ENCODE data around the gene WDR18.
A peak's percentile ranks its signal among the peaks of the same experiment; 100 is the strongest.
"Not testable (repeated sequence)": the region's sequence is repeated elsewhere in the genome, so short reads cannot be mapped to it uniquely, and the experiment has no call there.

The WDR18 gene

GRCh38 chr19:1018932-1019615 lies 34.9 kb downstream of the WDR18 start:
- no peak for DNase-seq (ENCODE audit: extremely low read depth in 1 of 2, low read depth in 1 of 2)

DNA sequence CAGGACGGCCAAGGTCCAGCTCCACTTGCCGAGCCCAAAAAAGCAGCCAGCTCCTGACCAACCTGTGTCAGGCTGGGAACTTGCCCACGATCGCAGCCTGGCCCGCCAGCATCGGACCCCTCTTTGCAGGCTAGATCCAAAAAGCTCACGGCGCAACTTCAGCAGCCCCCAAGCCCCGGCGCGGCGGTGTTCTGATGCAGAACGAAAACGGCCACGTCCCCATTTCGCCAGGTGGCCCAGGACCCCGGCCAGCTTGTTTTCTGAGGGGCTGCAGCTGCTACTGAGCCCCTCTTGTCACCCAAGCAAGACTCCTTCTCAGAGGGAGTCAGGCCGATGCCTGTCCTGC lies 35.4 kb downstream of the WDR18 start:
- DNase-seq (ENCODE audit: extremely low read depth in 1 of 2, low read depth in 1 of 2): no peak

- no peak for DNase-seq (ENCODE audit: extremely low read depth in 1 of 2, low read depth in 1 of 2)
Measured at GRCh38 chr19:1019980-1020867, 36.1 kb downstream of the WDR18 start.

GRCh38 chr19:1020868-1021425 lies 36.8 kb downstream of the WDR18 start, which contains the start of gene TMEM259:
TMEM259 (minus strand) TSS chr19:1021123; CDS start chr19:1020996, 127 bp downstream.
- peak; percentile 94 to 95 for DNase-seq (ENCODE audit: extremely low read depth in 1 of 2, low read depth in 1 of 2)

- not testable (repeated sequence) for DNase-seq (ENCODE audit: extremely low read depth in 1 of 2, low read depth in 1 of 2)
Measured at GRCh38 chr19:1023883-1024188, 39.7 kb downstream of the WDR18 start.

DNA sequence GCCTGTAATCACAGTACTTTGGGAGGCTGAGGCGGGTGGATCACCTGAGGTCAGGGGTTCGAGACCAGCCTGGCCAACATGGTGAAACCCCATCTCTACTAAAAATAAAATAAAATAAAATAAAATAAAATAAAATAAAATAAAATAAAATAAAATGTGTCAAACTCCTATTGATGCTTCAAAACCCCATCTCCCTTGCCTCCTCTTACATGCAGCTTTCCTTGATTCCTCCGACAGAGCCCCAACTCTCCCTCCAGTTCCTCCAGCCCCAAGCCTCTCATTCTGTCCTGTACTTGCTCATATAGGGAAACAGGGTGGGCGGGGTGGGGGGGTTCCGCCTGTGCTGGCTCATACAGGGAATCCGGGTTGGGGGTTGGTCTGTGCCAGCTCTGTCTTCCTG lies 40.9 kb downstream of the WDR18 start:
- DNase-seq (ENCODE audit: extremely low read depth in 1 of 2, low read depth in 1 of 2): not testable (repeated sequence)

DNA sequence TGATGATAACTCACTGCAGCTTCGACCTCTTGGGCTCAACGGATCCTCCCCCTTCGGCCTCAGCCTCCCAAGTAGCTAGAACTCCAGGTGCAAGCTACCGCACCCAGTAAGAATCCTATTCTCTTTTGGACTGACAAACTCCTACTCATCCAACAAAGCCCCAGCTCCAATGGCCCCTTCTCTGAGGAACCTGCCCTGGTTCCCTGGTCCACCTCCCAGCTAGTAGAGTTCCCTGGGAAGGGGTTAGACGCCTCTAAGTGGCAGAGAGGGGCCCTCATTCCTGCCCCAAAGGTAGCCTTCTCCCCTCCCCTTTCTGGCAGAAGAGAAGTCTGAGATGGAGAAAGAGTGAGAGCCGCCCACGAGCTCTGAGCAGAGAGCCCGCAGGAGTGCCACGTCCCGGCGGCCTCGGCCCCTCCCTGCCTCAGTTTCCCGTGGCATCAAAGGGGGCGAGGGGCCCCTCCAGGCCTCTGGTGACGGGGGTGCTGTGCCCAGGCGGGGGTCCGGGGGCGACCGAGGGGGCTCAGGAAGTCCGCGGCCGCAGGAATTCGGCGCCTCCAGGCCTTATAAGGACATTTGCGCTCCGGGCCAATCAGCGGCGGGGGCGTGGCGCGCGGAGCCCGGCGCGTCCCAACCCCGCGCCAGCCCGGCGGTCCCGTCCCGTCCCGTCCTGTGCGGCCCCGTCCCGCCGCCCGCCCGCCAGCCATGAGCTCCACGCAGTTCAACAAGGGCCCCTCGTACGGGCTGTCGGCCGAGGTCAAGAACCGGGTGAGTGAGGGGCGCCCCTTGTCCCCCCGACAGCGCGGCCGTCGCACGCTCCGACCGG lies 42.0 kb downstream of the WDR18 start, which contains the start of gene CNN2:
CNN2 (plus strand) TSS at position 649 of the 823 bp plus-strand sequence; CDS start at position 703, 54 bp downstream.
- DNase-seq (ENCODE audit: extremely low read depth in 1 of 2, low read depth in 1 of 2): peak in 1 of 2 donors; percentile 39

DNA sequence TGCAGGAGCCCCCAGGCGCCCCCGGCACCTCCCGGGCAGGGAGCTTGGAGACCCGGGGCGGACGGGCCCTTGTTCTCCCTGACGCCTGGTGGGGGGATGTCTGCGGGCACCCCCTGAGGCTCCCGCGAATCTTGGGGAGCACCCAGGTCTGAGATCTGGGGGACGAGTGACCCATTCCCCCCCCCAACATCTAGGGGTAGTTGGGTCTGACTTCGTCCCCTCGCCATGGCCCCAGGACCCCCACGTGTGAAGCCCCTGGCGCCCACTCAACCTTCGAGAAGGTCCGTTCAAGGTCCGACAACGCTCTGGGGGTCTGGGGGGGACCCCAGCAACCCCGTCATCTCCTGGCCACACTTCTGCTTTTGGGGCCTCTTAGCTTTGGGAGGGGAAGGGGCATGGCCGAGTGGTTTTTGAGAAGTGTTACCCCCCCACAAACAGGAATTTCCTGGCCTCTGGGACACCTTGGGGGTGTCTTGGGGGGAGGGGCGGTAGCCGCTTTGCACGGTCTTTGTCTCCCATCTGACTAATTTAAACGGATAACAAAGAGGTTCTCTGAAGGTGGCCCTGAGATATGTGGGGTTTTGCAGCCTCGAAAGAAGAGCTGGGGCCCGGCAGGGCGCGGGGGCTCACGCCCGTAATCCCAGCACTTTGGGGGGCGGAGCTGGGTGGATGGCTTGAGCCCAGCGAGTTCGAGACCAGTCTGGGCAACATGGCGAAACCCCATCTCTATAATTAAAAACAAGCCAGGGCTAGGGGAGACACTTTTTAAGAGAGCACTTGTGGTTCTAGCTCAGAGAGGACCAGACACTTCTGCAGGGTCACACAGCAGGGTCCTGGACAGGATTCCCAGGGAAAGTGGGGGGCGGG lies 42.9 kb downstream of the WDR18 start:
- DNase-seq (ENCODE audit: extremely low read depth in 1 of 2, low read depth in 1 of 2): no peak

DNA sequence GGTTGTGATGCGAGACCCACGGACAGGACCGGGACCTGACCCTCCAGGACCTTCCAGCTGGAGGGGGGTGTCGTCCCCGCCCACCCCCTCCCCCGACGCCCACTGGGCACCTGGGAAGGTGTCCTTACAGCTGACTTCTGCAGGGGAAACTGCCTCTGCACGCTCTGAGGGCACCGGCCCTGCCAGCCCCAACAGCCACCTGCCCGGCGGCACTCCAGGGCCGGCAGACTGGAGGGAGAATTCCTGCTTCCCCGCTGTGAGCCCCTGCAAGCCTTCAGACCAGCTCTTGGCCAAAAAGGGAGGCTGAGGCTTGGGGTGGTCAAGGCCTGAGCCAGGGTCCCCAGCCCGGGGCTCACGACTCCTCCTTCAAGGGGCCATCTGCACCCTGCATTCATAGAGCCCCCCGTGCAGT lies 43.5 kb downstream of the WDR18 start:
- DNase-seq (ENCODE audit: extremely low read depth in 1 of 2, low read depth in 1 of 2): no peak

- DNase-seq (ENCODE audit: extremely low read depth in 1 of 2, low read depth in 1 of 2): no peak
Measured at GRCh38 chr19:1028062-1028926, 44.1 kb downstream of the WDR18 start.

DNA sequence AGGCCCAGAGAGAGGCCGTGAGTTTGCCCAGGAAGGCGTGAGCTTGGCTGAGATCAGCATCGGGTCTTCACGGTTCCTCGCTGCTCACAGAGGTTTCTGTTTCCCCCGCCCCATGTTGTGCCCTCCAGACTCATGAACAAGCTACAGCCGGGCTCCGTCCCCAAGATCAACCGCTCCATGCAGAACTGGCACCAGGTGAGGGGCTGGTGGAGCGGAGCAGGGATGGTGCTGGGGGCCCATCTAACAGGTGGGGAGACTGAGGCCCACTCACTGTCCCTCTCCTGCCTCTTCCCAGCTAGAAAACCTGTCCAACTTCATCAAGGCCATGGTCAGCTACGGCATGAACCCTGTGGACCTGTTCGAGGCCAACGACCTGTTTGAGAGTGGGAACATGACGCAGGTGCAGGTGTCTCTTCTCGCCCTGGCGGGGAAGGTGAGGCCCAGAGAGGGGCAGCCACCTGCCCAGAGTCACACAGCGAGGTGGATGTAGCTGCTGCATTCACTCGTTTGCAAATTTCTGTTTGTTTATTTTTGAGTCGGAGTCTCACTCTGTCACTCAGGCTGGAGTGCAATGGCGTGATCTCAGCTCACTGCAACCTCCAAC lies 48.2 kb downstream of the WDR18 start:
- no peak for DNase-seq (ENCODE audit: extremely low read depth in 1 of 2, low read depth in 1 of 2)

GRCh38 chr19:1035998-1036621 lies 52.0 kb downstream of the WDR18 start:
- DNase-seq (ENCODE audit: extremely low read depth in 1 of 2, low read depth in 1 of 2): no peak

GRCh38 chr19:1037621-1038064 lies 53.5 kb downstream of the WDR18 start:
- DNase-seq (ENCODE audit: extremely low read depth in 1 of 2, low read depth in 1 of 2): no peak

DNA sequence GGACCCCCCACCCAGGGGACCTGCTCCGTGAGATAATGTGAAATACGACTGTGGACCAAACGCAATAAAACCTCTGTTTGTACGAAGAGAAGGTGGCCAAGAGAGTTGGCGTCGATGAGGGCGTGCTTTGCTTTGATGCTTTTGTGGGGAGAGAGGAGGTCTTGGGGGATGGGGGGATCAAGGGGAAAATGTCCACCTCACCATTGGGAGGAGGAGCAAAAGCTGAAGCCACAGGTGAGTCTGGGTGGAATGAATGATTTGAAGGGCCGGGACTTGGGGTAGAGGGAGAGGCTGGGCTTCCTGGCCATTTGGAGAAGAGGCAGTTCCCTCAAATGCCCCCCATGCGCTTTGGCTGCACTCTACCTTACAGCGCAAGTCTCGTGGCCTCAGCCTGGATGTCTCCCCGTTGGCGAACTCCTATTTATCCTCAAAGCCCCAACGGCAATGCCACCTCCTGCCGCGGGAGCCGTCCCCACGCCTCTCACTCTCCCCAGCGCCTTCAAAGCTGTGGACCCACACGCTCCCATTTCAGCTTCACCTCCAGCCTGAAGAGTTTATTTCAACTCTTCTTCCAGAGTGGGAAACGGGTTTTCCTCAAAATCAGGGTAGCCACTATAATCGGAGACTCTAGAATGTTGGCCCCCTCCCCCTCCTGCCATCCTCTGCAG lies 55.0 kb downstream of the WDR18 start:
- no peak for DNase-seq (ENCODE audit: extremely low read depth in 1 of 2, low read depth in 1 of 2)

DNA sequence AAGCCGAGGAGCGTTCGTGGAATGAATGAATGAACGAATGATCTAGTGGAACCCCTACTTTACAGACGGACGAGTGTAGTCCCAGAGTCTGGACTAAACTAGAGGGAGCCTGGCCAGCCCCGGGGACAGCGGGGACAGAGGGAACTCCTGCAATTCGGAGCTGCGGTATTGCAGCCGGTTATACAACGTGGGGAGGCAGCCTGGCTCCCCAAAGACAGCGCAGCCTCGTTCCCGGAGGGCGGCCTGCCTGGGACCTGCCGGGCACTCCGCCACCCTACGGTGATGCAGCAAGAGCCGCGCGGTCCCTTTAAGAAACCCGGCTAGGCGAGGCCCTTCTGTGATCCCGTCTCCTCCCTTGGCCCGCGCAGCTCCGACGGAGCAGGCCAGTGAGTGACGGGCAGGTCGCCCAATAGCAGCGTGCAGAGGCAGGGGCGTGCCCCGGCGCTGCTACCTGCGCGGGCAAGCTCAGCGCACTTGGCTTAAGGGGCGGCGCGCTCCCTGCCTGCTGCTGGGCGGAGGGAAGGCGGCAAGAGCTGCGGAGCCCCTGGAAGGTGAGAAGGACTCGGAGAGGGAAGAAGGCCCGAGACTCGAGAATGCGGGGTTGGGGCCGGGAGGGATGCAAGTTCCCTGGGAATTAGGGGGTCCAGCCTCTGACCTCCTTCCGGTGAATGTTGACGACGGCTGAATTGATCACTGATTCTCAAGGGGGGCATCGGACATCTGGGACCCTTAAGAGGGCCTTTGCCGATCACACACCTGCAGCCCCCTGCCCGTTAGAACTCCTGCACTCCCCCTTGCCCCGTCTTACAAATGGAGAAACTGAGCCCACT lies 55.7 kb downstream of the WDR18 start, which contains the start of gene ABCA7:
ABCA7 (plus strand) TSS at position 462 of the 830 bp plus-strand sequence. CDS start 1,255 bp downstream, outside the sequence.
- peak; percentile 98 to 99 for DNase-seq (ENCODE audit: extremely low read depth in 1 of 2, low read depth in 1 of 2)

GRCh38 chr19:1040476-1041271 lies 56.5 kb downstream of the WDR18 start:
- DNase-seq (ENCODE audit: extremely low read depth in 1 of 2, low read depth in 1 of 2): peak; percentile 76 to 88

All from stimulated activated CD8-positive, alpha-beta memory T cell treated with anti-CD3 and anti-CD28 coated beads, Interleukin-7, amount 100 ng/mL, for 48 hours (primary cell).